GM23248 (cell line): ENCODE results near the gene NOS1AP.

Experiments used
- EZH2 ChIP-seq: fragments of 200-600 bp; sonication (generic); IDR thresholded peaks from 2 replicates; pipeline ENCODE4 v1.6.1; 2018; ENCODE audit warnings: antibody characterized with exemption, mild to moderate bottlenecking; ENCODE audit not compliant: insufficient read depth, poor library complexity, severe bottlenecking
- EZH2phosphoT487 ChIP-seq: fragments of 200-600 bp; sonication (generic); IDR thresholded peaks from 2 replicates; pipeline ENCODE4 v1.6.1; 2018; ENCODE audit warnings: antibody characterized with exemption, moderate library complexity, mild to moderate bottlenecking, low read depth; ENCODE audit not compliant: insufficient read depth

DNA sequence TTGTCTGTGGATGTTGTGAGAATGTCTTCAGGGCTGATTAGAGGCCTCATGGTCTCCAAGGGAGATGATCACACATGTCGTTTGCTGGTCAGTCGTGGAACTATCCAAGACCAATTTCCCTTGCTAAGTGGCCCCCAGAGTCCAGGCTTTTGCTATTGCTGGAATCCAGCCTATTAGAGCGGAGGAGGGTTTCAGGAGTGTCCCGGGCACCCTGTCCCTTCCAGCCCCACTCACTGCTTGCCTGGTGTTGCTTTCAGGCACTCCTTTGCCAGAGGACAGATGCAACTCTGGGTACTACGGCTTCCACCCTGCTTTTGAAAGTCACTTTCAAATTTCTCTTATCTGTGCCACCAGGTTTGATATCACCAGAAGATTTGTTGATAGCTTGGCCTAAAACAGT, 149.1 kb downstream of the NOS1AP start:
- TF ChIP-seq EZH2phosphoT487, result no peak
- TF ChIP-seq EZH2, result no peak
